Activated B cell treated with CpG ODN at 0.5 μM for 24 hours (primary cell): ENCODE data around the gene ZCCHC17. TPM values are rescaled to one million over a fixed set of nuclear protein-coding genes. Genes with fewer than 3 reads are reported as not detected.

Source experiments
- ATAC-seq: fragments of 200-7000 bp; cut with Tn5 transposase; one replicate; pipeline ENCODE4 v1.10.0; 2021; ENCODE audit warnings: low read depth, mild to moderate bottlenecking, moderate library complexity
- CTCF ChIA-PET: fragments of 350-600 bp; sonication (Branson Sonifier 250); formaldehyde crosslinking; loops from one replicate; lab custom pipeline; 2021; ENCODE audit warnings: antibody characterized with exemption; lab: Charles Lee
- POLR2A ChIA-PET: fragments of 350-600 bp; sonication (Branson Sonifier 250); formaldehyde crosslinking; loops from one replicate; lab custom pipeline; 2021; ENCODE audit warnings: antibody characterized with exemption; lab: Charles Lee
- DNase-seq: peaks from one replicate; pipeline ENCODE4 v3.0.0; 2022
- H3K27ac Mint-ChIP-seq: one replicate; pipeline ENCODE4 v1.8.0; 2020; ENCODE audit warnings: mixed read lengths
- H3K27me3 Mint-ChIP-seq: one replicate; pipeline ENCODE4 v1.8.0; 2021; ENCODE audit warnings: mixed read lengths
- H3K36me3 Mint-ChIP-seq: one replicate; pipeline ENCODE4 v1.8.0; 2021; ENCODE audit warnings: low read depth, mixed read lengths
- H3K4me1 Mint-ChIP-seq: one replicate; pipeline ENCODE4 v1.8.0; 2021; ENCODE audit warnings: mixed read lengths
- H3K4me3 Mint-ChIP-seq: one replicate; pipeline ENCODE4 v1.8.0; 2020; ENCODE audit warnings: mild to moderate bottlenecking, mixed read lengths
- H3K9me3 Mint-ChIP-seq: one replicate; pipeline ENCODE4 v1.8.0; 2020; ENCODE audit warnings: mixed read lengths
- CTCF ChIP-seq: fragments of 200-600 bp; IDR thresholded peaks from one replicate; pipeline ENCODE4 v1.8.0; 2022; ENCODE audit warnings: antibody characterized with exemption, mild to moderate bottlenecking
- intact Hi-C: fragments of 100-400 bp; cut with micrococcal nuclease; formaldehyde crosslinking; loops from one replicate; pipeline ENCODE4 v1.15.1; 2024
- total RNA-seq: library from RNA; stranded (reverse); gene quantifications from 2 replicates; pipeline ENCODE4 v1.2.3, GENCODE V29; 2022

ZCCHC17 gene
- total RNA-seq, 1 donor from 2014 or later: 19.5 TPM

GRCh38 chr1:31373897-31374486 is 77.2 kb downstream of the ZCCHC17 start:
- POLR2A ChIA-PET: interaction anchor here (0.6 to 1.2 kb wide), 2 partner anchors 77 to 595 kb away, joined by 3 to 10 read pairs; partner anchors contain the start of genes SNRNP40 and ZCCHC17
- no peaks in the 10 kb centered on the region for H3K9me3 Mint-ChIP-seq
- H3K27me3 Mint-ChIP-seq: peaks cover 9% of the 10 kb centered on the region
- DNase-seq (no peak), ATAC-seq (no peak)
- intact Hi-C loops: no loop called here
- no peak overlapping the region for H3K27ac Mint-ChIP-seq
- no peak for TF ChIP-seq CTCF
- H3K4me3 Mint-ChIP-seq: peak overlapping the region; percentile 76
- CTCF ChIA-PET: interaction anchor here (1.4 kb wide), 1 partner anchor 20 kb away, joined by 3 read pairs; no protein-coding TSS in a partner anchor
- peaks cover 15% of the 10 kb centered on the region for H3K4me1 Mint-ChIP-seq
- no peaks in the 10 kb centered on the region for H3K36me3 Mint-ChIP-seq

GRCh38 chr1:31374511-31375196 is 77.8 kb downstream of the ZCCHC17 start:
- POLR2A ChIA-PET: no interaction called here
- intact Hi-C loops: no loop called here
- Mint-ChIP-seq H3K4me1 (peaks cover 15% of the 10 kb centered on the region), H3K4me3 (no peak overlapping the region), H3K36me3 (no peaks in the 10 kb centered on the region), H3K27ac (no peak overlapping the region), H3K27me3 (peaks cover 11% of the 10 kb centered on the region), H3K9me3 (no peaks in the 10 kb centered on the region)
- no peak for ATAC-seq
- DNase-seq: no peak
- no peak for TF ChIP-seq CTCF
- CTCF ChIA-PET: no interaction called here

- ATAC-seq: no peak
- no peak for DNase-seq
- no peak for TF ChIP-seq CTCF
- no peak overlapping the region for H3K27ac Mint-ChIP-seq
- intact Hi-C loops: no loop called here
- H3K27me3 Mint-ChIP-seq: peaks cover 15% of the 10 kb centered on the region
- POLR2A ChIA-PET: no interaction called here
- H3K4me3 Mint-ChIP-seq: no peak overlapping the region
- CTCF ChIA-PET: no interaction called here
- peaks cover 15% of the 10 kb centered on the region for H3K4me1 Mint-ChIP-seq
- no peaks in the 10 kb centered on the region for H3K9me3 Mint-ChIP-seq
- H3K36me3 Mint-ChIP-seq: no peaks in the 10 kb centered on the region
Measured at GRCh38 chr1:31376375-31377134, 79.7 kb downstream of the ZCCHC17 start.

- Mint-ChIP-seq H3K9me3 (no peaks in the 10 kb centered on the region), H3K27me3 (peaks cover 20% of the 10 kb centered on the region), H3K27ac (no peak overlapping the region), H3K36me3 (no peaks in the 10 kb centered on the region), H3K4me3 (no peak overlapping the region), H3K4me1 (peaks cover 13% of the 10 kb centered on the region)
- POLR2A ChIA-PET: no interaction called here
- ATAC-seq: no peak
- TF ChIP-seq CTCF: no peak
- intact Hi-C loops: no loop called here
- DNase-seq: no peak
- CTCF ChIA-PET: no interaction called here
Measured at GRCh38 chr1:31377364-31377863, 80.6 kb downstream of the ZCCHC17 start.

GRCh38 chr1:31378001-31378400 is 81.2 kb downstream of the ZCCHC17 start:
- ChIA-PET CTCF (no interaction called here), POLR2A (no interaction called here)
- DNase-seq (no peak), ATAC-seq (no peak)
- Mint-ChIP-seq H3K9me3 (no peaks in the 10 kb centered on the region), H3K4me1 (peaks cover 8% of the 10 kb centered on the region), H3K27me3 (peaks cover 24% of the 10 kb centered on the region), H3K36me3 (no peaks in the 10 kb centered on the region), H3K27ac (no peak overlapping the region), H3K4me3 (no peak overlapping the region)
- TF ChIP-seq CTCF: no peak
- intact Hi-C loops: no loop called here
